Inflammatory macrophage treated with lipopolysaccharide for 1 hour (primary cell): Measurements from ENCODE around the gene KIF13A.
"Not testable (repeated sequence)": the region's sequence is repeated elsewhere in the genome, so short reads cannot be mapped to it uniquely, and the experiment has no call there.

Experiments used
- DNase-seq, 2 donors: peaks; one replicate each; pipeline ENCODE4 v3.0.0-alpha.2; 2020 to 2022

The KIF13A gene

DNA sequence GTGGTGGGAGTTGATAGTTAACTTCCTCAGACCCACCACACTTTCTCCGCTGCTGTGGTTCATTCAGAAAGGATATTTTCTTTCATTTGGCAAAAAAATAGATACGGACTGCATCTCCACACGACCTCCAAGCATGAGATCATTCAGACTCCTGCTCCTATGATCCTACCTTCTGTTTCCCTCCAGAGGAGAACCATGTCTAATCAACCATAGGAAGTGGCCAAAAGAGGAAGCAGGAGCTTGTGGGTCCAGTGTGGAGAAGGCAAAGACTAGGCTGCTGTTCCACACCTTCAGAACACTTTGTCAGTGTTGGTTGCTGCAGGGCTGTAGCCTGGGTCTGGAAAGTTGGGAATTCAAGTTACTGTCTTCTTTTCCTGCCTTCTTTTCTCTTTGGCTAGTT is 10.6 kb upstream of the KIF13A start:
- peak; percentile 33 to 36 for DNase-seq

DNA sequence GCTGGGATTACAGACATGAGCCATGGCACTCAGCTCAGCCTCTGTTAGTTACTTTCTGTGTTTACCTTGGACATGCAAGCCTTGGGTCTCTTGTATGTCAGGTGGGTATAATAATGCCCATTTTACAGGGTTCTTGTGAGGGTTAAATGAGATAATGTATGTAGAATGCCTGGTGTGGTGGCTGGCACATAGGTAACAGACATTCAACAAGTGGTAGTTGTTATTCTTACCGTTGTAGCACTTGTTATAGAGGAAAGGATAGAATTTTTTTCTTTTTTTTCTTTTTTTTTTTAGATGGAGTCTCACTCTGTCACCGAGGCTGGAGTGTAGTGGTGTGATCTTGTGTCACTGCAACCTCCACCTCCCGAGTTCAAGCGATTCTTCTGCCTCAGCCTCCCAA is 8.0 kb upstream of the KIF13A start:
- DNase-seq: no peak

DNA sequence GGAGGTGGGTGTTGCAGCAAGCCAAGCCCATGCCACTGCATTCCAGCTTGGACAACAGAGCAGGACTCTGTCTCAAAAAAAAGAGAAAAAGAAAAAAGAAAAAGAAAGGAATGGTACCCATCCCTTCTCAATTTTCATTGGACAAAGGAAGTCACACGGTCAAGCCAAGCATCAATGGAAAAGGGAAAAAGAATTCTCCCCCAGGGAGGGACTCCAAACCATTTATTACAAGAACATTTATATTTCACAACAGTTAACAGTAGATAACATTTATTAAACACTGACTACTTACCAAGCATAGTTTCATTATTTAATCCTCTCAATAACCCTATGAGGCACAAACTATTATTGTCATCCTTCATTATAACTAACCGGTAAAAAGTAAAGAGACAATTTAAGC is 6.6 kb upstream of the KIF13A start:
- DNase-seq: no peak

DNA sequence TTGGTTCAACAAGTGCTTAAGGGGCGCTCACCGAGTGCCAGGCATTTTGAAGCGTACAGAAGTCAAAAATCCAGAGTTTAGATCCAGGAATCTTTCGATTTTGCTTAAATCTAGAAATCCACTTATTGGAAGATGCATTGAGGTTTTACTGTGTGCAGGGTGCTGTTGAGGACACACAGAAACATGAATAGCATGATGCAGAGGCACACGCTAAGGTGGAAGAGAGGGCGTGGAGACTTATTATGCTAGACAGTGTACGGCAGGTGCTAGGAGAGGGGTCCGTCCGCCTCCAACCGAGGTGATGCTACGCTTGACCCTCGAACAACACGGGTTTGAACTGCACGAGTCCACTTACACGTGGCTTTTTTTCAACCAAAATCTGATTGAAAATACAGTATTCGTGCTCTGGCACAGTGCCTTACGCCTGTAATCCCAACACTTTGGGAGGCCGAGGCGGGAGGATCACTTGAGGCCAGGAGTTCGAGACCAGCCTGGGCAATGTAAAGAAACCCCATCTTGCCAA is 1.0 kb upstream of the KIF13A start:
- no peak for DNase-seq

DNA sequence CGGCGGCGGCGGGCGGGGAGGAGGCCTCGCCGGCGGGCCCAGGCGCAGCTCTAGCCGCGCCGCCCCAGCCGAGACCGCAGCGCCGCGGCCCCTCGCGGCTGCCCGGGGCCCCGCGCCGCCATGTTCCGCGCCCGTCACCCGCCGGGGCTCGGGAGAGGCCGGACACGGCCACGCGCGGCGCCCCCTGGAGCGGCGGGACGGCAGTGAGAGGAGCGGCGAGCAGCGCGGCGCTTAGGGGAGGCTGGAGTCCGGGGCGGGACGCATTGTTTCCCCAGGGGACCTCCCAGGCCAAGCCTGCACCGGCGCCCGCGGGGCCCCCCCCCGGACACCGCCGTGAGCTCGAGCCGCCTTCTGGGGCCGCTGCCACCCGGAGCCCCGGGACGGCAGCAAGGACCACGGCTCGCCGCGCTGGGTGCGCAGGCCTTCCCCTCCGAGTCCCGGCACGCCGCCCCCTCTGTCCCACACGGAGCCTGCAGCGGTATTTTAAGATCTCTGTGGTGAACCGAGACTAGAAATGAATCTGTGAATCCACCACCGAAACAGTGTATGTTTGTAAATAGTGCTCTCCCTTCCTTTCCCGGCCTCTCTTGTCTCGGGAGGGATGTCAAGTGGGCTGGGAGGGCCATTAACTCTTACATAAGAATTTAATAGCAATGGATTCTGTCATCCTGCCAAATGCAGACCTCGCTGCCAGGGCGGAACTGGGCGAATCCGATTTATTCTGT is 424 bp upstream of the KIF13A start:
- peak; percentile 53 to 58 for DNase-seq

DNA sequence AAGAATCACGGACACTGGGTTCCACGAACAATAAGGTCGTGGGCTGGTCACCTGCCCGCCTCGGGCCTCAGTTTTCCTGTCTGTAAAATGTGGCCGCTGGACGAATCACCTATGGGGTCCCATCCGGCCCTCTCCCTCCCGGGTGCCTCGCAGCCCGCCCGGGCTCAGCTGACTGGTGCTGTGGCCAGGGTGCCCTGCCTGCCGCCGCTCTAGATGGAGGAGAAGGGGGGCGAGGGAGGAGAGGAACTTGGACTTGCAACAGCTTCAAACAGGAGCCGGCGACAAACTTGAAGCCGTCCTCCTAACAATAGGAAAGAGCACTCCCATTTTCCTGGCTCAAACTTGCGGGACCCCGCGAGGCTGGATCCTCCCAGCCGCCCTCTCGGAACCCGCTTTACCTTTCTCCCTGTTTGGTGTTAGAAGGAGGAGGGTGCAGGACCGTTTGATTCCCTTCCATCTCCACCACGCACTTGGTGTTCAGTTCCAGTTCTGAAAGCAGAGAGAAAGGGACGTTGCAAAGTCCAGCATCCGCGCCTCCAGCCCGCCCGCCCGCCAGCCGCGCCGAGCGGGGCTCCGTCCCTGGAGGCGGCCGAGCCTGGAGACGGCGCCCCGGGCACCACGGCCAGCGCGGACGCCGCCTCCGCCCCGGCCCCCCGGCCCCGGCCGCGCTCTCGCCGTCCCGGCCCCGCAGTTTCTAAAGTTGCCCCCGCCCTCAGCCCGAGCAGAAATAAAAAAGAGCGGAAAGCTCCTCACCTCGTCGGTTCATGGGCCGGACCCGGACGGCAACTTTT is 584 bp downstream of the KIF13A start:
- peak; percentile 45 to 46 for DNase-seq

DNA sequence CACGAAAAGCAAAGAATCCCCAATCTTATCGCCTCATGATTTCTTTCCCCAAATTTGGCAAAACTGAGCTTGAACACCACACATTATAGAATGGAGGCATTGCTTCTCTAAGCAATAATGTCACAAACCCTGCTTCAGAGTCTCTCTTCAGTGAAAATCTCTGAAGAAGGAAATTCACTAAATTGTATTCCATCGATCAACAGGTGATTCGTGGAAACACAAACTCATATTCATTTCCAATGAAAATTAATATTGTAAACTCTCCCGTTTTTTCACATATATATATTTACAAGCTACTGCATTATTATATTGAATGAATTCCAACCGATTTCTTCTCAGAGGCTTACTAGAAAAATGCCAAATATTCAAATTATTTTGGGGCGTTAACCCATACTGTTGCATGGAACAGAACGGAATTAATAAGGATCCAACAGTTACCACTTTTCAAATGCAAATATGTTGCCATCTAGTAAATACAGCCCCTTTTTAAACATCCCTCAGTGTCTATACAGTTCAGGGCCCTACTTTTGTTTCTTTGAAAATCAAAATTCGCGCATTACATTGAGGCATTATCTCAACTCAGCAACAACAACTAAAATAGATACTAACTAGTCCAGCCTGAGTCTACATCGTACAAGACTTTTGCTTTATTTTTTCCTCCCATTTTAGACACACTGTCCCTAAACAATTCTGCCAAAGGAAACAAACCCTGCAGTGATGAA is 1.3 kb downstream of the KIF13A start:
- DNase-seq: no peak

DNA sequence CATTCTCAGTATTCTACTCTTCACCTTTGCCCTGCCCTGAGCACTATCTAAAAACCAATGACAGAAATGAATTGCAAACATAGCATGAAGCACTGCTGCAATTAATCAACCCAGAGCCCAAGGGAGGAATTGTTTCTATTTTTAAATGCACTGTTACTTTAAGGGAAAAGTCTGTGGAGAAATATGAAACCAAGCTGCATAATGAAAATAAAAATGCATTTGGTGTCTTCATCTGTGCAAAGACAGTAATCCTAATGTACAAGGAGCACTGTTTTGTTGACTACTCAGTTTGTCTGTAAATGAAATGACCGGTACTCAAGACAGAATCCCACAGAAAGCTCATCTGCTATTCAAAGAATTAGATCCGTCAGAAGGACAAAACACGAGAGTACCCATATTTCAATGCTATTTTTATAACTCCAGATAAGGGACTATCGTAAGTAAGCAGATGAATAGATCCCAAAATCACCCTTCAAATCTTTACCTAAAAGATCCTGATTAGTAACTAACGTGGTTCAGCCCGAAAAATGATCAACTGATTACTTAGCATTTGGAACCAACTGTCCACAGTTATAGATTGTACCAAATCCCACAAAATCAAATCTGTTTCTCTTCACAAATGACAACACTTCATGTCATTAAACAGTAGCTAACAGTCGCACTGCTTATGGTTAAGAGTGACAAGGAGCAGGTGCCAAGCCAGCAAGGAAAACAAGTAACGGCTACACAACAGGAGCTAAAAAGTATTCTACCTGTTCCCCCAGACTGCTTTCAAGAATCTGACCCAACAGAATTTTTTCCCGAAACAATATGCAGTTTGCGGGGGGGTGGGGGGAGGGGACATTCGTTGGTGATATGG is 2.4 kb downstream of the KIF13A start:
- DNase-seq: no peak

DNA sequence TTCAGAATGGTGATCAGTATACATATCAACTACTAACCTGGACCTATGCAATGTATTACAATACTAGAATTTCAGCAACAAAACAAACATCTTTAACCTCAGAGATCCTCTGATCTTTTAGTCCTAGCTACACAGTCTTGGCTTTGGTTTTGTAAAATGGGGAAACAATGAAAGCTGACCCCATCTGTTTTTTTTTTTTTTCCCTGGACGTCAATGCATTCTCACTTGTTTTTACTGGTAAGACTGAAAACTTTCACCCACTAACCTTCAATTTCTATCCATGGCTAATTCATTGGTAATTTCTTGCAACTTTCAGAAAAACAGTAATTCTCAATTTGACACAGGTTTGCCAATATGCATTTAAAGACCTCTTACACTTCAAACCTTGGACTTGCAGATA is 3.0 kb downstream of the KIF13A start:
- no peak for DNase-seq

DNA sequence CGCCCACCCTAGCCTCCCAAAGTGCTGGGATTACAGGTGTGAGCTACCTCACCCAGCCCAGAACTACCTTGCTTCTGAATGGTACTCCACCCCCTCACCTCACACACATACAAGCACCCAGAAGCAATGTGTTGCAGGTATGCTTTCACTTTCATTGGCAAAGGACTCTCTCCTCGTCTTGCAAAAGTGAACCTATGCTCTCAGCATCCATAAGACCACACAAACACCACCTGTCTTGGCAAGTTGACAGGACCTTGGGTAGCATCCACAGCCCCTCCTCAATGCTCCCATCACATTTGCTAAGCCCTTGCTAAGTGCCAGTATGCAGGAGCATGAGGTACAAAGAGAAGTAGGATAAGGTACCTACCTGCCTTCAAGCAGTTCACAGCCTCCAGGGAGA is 3.7 kb downstream of the KIF13A start:
- no peak for DNase-seq

DNA sequence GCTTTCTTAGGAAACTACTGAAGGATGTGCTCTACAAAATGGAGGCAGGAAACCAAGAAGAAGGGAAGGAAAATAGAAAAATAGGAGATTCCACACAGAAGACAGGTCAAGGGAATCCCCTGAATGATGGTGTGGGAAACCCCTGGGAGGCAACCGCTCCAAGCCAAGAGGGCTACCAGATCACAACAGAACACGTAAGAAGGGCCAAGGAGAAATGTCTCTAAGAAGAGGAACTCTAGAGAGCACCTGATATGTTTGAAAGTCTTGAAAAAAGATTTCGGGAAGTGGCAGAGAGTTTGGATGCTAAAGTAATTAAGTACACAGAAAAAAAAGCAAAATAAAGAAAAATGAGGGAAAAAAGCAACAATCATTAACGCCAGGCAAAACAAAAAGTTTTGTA is 7.1 kb downstream of the KIF13A start:
- DNase-seq: peak in 1 of 2 donors; percentile 75

DNA sequence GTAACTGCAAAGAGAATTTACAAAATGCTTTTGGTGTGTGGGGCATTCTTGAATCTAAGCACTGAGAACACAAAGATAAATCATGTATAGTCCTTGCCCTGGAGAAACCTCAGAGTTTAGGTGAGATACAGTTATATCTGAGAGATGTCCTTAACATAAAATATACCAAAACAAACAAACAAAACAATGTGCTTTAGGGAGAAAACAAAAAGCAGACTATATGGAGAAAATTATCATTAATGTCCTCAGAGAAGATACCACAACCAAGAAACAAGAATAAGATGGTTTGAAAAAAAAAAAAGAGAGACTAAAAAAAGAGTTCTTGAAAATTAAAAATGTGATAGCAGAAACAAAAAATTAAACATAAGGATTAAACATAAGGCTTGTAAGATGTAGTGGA is 8.0 kb downstream of the KIF13A start:
- no peak for DNase-seq

DNA sequence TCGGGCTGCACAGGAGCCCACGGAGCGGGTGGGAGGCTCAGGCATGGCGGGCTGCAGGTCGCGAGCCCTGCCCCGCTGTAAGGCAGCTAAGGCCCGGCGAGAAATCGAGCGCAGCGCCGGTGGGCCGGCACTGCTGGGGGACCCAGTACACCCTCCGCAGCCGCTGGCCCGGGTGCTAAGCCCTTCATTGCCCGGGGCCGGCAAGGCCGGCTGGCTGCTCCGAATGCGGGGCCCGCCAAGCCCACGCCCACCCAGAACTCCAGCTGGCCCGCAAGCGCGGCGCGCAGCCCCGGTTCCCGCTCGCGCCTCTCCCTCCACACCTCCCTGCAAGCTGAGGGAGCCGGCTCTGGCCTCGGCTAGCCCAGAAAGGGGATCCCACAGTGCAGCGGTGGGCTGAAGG is 11.2 kb downstream of the KIF13A start:
- DNase-seq: not testable (repeated sequence)

DNA sequence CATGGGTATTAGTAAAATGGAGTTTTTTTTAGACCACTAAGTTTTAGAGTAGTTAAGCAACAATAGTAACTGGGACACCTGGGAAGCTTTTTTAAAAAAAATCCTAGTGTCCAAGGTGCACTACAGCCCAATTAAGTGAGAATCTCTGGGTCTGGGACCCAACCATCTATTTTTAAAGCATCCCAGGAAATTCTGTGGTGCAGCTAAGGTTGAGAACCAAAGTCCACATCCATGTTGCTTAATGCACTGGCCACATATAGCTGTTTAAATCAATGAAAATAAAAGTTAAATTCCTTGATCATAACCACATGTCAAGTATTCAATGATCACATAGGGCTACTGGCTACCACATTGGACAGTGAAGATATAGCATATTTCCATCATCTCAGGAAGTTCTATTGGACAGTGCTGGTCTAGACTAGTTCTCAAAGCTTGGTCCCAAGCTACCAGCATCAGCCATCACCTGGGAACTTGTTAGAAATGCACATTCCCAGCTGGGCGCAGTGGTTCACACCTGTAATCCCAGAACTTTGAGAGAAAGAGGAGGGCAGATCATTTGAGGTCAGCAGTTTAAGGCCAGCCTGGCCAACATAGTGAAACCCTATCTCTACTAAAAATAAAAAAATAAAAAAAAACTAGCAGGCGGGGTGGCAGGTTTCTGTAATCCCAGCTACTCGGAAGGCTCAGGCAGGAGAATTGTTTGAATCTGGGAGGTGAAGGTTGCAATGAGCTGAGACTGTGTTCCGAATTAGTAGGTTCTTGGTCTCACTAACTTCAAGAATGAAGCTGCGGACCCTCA is 12.7 kb downstream of the KIF13A start:
- DNase-seq: no peak

DNA sequence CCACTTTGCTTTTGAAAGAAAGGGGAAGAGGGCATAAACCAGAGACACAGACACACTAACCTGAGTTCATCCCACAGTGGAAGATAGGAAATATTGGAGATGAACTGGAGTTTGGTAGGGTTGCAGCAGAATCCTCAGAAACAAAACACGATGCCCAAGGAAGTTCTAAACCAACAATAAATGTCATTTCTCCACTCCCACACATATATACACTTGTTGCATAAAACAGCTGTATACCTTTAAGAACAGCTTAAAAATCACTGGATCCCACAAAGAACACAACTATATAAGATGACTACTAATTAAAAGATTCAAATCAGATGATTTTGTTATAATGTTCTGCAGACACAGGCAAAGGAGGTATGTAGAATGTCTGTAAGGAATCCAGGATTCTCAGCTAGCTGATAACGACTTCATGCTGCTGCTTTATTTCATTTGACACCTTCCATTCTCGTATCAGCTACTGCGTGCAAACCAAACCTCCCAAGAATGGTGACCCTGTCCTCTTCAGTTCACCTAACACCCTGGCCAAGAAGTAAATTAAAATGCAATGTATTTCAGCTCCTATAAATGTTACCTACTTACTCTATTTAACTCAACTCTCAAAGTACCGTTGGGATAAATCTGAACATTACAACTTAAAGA is 14.3 kb downstream of the KIF13A start:
- no peak for DNase-seq

DNA sequence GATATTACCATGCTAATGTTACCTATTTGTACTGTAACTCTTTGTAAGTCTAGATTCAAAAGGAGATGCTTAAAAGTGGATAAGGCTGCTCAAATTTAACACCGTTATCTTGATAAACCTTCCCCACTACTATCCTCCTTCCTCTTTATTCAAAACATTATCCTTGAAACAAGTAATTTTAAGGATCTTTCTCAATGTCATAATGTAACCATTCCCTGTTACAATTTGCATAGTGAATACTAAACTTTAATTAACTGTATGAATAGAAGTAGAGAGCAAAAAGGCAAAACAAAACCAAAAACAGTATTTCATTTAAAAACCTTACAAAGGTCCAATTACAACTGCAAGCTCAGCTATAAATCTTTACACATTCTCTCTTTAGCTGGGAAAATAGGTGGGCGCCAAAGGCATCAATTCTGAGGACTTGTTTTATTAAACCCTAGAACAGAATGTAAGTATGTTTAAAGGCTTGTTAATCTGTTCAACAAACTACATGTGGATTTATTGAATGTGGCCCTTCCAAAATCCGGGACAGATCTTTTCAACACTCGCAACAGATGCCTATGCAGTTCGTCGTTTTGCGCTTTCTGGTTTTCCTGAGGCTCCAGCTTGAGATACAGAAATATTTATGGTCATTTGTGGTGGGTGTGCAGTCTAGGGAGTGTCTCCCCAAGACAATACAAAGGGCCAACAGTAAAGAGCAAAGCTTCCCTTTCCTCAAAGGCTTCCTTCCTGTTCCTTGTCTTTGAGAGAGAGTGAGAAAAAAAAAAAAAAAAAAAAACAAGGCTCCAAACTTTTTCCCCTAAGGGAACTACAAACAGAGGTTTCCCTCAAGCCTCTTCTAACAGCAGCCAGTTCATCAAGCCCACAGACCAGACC is 15.1 kb downstream of the KIF13A start:
- peak; percentile 26 to 38 for DNase-seq

DNA sequence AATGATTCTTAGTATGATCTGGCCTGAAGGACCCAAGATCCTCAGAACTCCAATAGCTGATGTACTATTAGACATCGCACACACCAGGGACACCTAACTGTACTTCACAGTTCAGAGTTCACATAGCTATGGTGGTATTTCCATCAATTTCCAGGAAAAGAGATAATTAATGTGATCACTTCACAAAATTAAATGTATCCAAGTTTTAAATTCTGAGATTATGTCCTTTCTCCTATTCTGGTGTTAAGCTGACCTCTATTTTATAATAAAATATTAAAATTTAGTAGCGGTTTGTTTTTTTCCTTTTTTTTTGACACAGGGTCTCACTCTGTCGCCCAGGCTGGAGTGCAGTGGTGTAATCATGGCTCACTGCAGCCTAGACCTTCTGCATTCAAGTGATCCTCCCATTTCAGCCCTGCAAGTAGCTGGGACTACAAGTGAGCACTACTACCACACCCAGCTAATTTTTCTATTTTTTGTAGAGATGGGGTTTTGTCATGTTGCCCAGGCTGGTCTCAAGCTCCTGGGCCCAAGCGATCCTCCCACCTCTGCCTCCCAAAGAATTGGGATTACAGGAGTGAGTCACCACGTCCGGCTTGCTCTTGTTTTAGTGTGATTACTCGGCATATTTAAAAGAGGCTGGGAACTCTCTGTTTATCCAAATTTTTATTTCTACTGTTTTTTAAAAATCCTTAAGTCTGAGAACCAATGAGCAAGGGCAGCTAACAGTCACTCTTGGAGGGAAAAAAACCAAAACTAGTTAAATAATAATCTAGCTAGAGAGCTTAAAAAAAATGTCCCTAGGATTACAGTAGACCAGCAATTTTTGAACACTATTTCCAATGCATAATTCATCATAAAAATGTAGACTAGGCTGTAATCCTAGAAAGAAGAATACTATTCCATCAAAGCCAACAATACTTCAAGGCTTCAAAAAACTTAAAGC is 16.0 kb downstream of the KIF13A start:
- DNase-seq: peak in 1 of 2 donors; percentile 44

DNA sequence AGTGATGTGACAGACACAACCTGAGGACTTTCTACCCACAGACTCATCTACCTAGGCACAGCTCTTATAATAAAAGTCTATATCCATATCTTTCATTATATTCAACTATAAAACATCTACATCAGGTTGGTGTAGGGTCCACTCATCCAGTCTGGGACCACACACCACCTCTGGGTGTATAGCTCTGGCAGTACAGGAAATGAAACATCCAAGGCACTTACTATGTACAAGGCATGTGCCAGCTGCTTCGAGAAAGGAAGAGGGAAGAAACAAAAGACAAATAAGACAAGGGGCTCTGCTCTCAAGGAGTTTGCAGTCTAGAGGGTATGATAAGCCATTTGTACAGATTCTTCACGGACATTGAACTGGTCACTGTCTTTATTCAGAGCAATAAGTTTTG is 18.6 kb downstream of the KIF13A start:
- DNase-seq: no peak
